Keratinocyte (primary cell): ENCODE data around the gene FANCC.

ENCODE experiments used
- CTCF ChIP-seq, 3 experiments: IDR thresholded peaks in 1 of 3; conservative IDR thresholded peaks in 1 of 3; optimal IDR thresholded peaks in 1 of 3; 2 replicates in 2 of 3; 3 replicates in 1 of 3; pipeline versions ENCODE3 to v1.5.1; 2011; ENCODE audit warnings: low read length in 3 of 3, mild to moderate bottlenecking in 3 of 3, moderate library complexity in 2 of 3, control low read depth in 1 of 3, inconsistent platforms in 1 of 3; ENCODE audit not compliant: insufficient read depth in 2 of 3; ENCODE audit errors: extremely low read depth in 1 of 3
- EZH2 ChIP-seq: IDR thresholded peaks from one replicate; pipeline ENCODE4 v1.6.1; 2012; ENCODE audit warnings: inconsistent platforms, mild to moderate bottlenecking, low read length, moderate library complexity

GRCh38 chr9:95090871-95091577 is 226.5 kb downstream of the FANCC start:
- no peak for TF ChIP-seq CTCF (optimal IDR thresholded peaks at IDR 0.05 in 1 of 3, IDR thresholded peaks at IDR 0.05 in 1 of 3, conservative IDR thresholded peaks at IDR 0.05 in 1 of 3; ENCODE audit: extremely low read depth in 1 of 3, insufficient read depth in 2 of 3, low read length in 3 of 3)
- no peak for TF ChIP-seq EZH2
